ENCODE measurements around the gene PTPRT.

DNA sequence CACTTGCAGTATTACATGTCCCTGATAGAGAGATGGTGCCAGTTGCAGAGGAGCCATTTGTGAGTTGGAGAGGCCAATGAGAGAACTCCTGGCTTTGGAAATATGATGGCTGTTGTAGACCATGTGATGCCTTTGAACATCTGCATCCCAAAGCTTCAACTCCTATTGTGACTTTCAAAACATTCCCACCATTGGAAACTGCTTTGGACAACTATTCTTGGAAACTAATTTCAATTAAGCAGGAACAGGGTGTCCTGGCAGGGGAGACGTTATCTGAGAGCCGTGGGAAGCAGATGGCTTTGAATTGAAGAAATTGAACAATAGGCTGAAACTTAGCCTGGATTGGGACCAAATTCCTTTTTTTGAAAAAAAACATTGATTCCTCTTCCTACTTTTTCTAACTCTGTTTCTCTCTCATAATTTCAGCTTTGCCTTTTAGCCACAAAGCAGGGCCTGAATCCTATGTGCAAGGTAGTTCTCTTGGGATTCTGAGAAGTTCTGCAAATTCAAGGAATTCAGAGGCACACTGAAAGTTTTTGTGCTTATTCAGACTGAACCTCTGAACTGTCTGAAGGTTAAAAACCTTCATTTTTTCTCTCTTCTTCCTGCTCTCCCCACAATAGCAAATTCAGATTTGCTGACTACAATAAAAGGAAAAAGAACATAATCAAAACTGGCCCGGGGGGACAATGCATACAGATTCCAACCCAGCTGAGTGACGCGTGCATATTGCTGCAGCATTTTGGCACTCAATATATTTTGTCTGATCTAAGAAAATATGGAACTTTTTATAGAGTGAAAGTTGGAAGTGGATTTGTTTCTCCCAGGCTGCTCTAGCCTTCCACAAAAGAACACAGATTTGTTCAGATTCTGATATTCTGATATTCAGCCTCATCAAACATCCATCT, 851.2 kb downstream of the PTPRT start:
- TF ChIP-seq POLR2A (IDR thresholded peaks at IDR 0.05): no peak
- TF ChIP-seq POLR2AphosphoS5 (IDR thresholded peaks at IDR 0.05): no peak
- TF ChIP-seq CTCF (IDR thresholded peaks at IDR 0.05): no peak
- no peak for TF ChIP-seq EP300 (IDR thresholded peaks at IDR 0.05)
